ENCODE results near the gene AKR1D1.
"Not testable (repeated sequence)": the region's sequence is repeated elsewhere in the genome, so short reads cannot be mapped to it uniquely, and the experiment has no call there.

Gene AKR1D1

DNA sequence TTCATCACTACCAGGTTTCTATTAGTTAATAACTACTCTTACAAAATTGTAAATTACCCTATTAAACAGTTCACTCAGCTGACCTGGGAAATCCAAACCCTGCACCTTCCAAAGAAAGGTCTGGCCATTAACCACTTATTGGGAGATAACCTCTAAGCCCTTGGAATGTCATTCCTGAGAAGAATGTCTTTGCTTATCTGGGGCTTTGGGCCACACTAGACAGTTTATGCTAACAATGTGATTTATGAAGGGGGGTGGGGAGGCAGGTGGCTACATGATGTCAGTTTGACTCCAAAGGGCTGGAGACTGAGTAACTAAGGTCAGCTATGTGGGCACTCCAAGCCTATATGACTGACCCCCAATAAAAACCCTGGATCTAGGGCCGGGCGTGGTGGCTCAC lies 50.7 kb downstream of the AKR1D1 start:
- H3K4me2 ChIP-seq (ENCODE audit: low read length): no peak overlapping the region

GRCh38 chr7:138127996-138128395 lies 51.7 kb downstream of the AKR1D1 start:
- Histone ChIP-seq H3K4me2 (ENCODE audit: low read length) (no peak overlapping the region), H3K9me3 (replicated peaks; ENCODE audit: low read length) (no peaks in the 10 kb centered on the region), H3K4me3 (ENCODE audit: low read length) (no peak overlapping the region), H3K36me3 (ENCODE audit: insufficient read depth, low read length) (no peaks in the 10 kb centered on the region), H3K27me3 (ENCODE audit: control insufficient read depth, insufficient read depth, low read length) (no peaks in the 10 kb centered on the region), H3K4me1 (ENCODE audit: control insufficient read depth, insufficient read depth, low read length) (peaks cover 12% of the 10 kb centered on the region), H3K9ac (ENCODE audit: low read depth, low read length) (no peak overlapping the region)

More for the DNA sequence above, 50.7 kb downstream of the AKR1D1 start:
- peaks cover 12% of the 10 kb centered on the region for H3K4me1 ChIP-seq (ENCODE audit: control insufficient read depth, insufficient read depth, low read length)
- no peaks in the 10 kb centered on the region for H3K9me3 ChIP-seq (replicated peaks; ENCODE audit: low read length)
- no peaks in the 10 kb centered on the region for H3K36me3 ChIP-seq (ENCODE audit: insufficient read depth, low read length)
- no peaks in the 10 kb centered on the region for H3K27me3 ChIP-seq (ENCODE audit: control insufficient read depth, insufficient read depth, low read length)
- no peak overlapping the region for H3K4me3 ChIP-seq (ENCODE audit: low read length)
- H3K9ac ChIP-seq (ENCODE audit: low read depth, low read length): no peak overlapping the region

- Histone ChIP-seq H3K4me3 (ENCODE audit: low read length) (no peak overlapping the region), H3K9me3 (replicated peaks; ENCODE audit: low read length) (no peaks in the 10 kb centered on the region), H3K4me1 (ENCODE audit: control insufficient read depth, insufficient read depth, low read length) (peaks cover 12% of the 10 kb centered on the region), H3K9ac (ENCODE audit: low read depth, low read length) (no peak overlapping the region), H3K36me3 (ENCODE audit: insufficient read depth, low read length) (no peaks in the 10 kb centered on the region), H3K4me2 (ENCODE audit: low read length) (no peak overlapping the region), H3K27me3 (ENCODE audit: control insufficient read depth, insufficient read depth, low read length) (no peaks in the 10 kb centered on the region)
These were observed 53.4 kb downstream of the AKR1D1 start for GRCh38 chr7:138129551-138130165.

DNA sequence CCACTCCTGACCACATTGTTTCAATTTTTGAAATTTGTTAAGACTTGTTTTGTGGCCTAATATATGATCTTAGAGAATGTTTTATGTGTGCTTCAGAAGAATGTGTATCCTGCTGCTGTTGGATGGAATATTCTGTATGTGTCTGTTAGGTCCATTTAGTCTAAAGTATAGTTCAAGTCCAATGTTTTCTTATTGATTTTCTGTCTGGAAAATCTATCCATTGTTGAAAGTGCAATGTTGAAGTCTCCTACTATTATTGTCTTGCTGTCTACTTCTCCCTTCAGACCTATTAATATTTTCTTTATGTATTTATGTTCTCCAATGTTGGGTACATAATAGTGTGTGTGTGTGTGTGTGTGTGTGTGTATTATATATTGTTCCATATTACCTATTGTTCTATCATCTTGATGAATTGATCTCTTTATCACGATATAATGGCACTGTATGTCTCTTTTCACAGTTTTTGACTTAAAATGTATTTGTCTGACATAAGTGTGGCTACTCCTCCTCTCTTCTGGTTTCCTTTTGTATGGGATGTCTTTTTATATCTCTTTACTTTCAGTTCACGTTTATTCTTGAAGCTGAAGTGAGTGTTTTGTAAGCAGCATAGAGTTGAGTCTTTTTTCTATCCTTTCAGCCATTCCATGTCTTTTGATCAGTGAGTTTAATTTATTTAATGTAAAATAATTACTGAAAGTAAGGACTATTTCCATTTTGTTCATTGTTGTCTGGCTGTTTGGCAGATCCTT lies 61.3 kb downstream of the AKR1D1 start:
- Histone ChIP-seq H3K9me3 (replicated peaks; ENCODE audit: low read length) (no peaks in the 10 kb centered on the region), H3K36me3 (ENCODE audit: insufficient read depth, low read length) (no peaks in the 10 kb centered on the region), H3K4me2 (ENCODE audit: low read length) (no peak overlapping the region), H3K9ac (ENCODE audit: low read depth, low read length) (no peak overlapping the region), H3K4me3 (ENCODE audit: low read length) (no peak overlapping the region), H3K27me3 (ENCODE audit: control insufficient read depth, insufficient read depth, low read length) (no peaks in the 10 kb centered on the region), H3K4me1 (ENCODE audit: control insufficient read depth, insufficient read depth, low read length) (no peaks in the 10 kb centered on the region)

DNA sequence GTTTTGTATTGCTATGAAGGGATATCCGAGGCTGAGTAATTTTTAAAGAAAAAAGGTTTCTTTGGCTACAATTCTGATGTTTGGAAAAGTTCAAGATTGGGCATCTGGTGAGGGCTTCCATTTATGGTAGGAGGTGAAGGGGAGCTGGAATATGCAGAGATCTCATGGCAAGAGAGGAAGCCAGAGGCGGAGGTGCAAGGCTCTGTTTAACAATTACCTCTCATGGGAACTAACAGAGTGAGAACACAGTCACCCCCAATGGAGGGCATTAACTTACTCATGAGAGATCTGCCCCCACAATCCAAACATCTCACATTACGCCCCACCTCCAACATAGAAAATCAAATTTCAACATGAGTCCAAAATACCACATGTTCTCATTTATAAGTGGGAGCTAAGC lies 62.0 kb downstream of the AKR1D1 start:
- no peaks in the 10 kb centered on the region for H3K27me3 ChIP-seq (ENCODE audit: control insufficient read depth, insufficient read depth, low read length)
- H3K4me2 ChIP-seq (ENCODE audit: low read length): no peak overlapping the region
- no peaks in the 10 kb centered on the region for H3K4me1 ChIP-seq (ENCODE audit: control insufficient read depth, insufficient read depth, low read length)
- H3K9ac ChIP-seq (ENCODE audit: low read depth, low read length): no peak overlapping the region
- H3K36me3 ChIP-seq (ENCODE audit: insufficient read depth, low read length): no peaks in the 10 kb centered on the region
- no peak overlapping the region for H3K4me3 ChIP-seq (ENCODE audit: low read length)
- H3K9me3 ChIP-seq (replicated peaks; ENCODE audit: low read length): no peaks in the 10 kb centered on the region

- Histone ChIP-seq H3K27me3 (ENCODE audit: control insufficient read depth, insufficient read depth, low read length) (no peaks in the 10 kb centered on the region), H3K9ac (ENCODE audit: low read depth, low read length) (no peak overlapping the region), H3K9me3 (replicated peaks; ENCODE audit: low read length) (no peaks in the 10 kb centered on the region), H3K4me3 (ENCODE audit: low read length) (no peak overlapping the region), H3K36me3 (ENCODE audit: insufficient read depth, low read length) (no peaks in the 10 kb centered on the region), H3K4me2 (ENCODE audit: low read length) (no peak overlapping the region), H3K4me1 (ENCODE audit: control insufficient read depth, insufficient read depth, low read length) (no peaks in the 10 kb centered on the region)
These were observed 66.4 kb downstream of the AKR1D1 start for GRCh38 chr7:138142583-138143201.

DNA sequence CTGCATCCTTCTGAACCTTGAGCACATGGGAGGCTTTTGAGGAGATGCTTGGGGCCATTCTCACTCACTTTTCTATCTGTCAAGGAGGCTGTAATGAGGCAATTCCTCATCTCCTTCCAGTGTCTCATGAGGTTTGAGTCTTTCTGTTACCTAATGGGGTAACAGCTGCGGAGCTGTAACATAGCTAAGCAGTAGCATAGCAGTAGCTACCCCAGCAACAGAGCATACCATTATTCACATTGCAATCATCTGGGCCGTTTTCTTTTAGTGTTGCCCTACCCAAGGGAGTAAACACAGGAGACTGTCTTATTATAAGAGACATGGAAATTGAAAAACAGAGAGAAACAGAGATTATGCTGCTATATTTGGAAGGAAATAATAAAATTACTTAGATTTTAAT lies 68.7 kb downstream of the AKR1D1 start:
- Histone ChIP-seq H3K27me3 (ENCODE audit: control insufficient read depth, insufficient read depth, low read length) (no peaks in the 10 kb centered on the region), H3K4me2 (ENCODE audit: low read length) (no peak overlapping the region)

DNA sequence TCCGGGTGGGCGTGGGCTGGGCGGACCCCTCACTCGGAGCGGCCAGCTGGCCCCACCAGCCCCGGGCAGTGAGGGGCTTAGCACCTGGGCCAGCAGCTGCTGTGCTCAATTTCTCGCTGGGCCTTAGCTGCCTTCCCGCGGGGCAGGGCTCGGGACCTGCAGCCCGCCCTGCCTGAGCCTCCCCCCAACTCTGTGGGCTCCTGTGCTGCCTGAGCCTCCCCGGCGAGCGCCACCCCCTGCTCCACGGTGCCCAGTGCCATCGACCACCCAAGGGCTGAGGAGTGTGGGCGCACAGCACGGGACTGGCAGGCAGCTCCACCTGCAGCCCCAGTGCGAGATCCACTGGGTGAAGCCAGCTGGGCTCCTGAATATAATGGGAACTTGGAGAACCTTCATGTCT lies 70.0 kb downstream of the AKR1D1 start:
- not testable (repeated sequence) for H3K27me3 ChIP-seq (ENCODE audit: control insufficient read depth, insufficient read depth, low read length); H3K4me3 ChIP-seq (ENCODE audit: low read length); H3K4me2 ChIP-seq (ENCODE audit: low read length); H3K36me3 ChIP-seq (ENCODE audit: insufficient read depth, low read length); H3K9ac ChIP-seq (ENCODE audit: low read depth, low read length); H3K9me3 ChIP-seq (replicated peaks; ENCODE audit: low read length); H3K4me1 ChIP-seq (ENCODE audit: control insufficient read depth, insufficient read depth, low read length)

More for the DNA sequence above, 68.7 kb downstream of the AKR1D1 start:
- no peaks in the 10 kb centered on the region for H3K9me3 ChIP-seq (replicated peaks; ENCODE audit: low read length)
- H3K4me3 ChIP-seq (ENCODE audit: low read length): no peak overlapping the region
- no peak overlapping the region for H3K9ac ChIP-seq (ENCODE audit: low read depth, low read length)
- no peaks in the 10 kb centered on the region for H3K36me3 ChIP-seq (ENCODE audit: insufficient read depth, low read length)
- no peaks in the 10 kb centered on the region for H3K4me1 ChIP-seq (ENCODE audit: control insufficient read depth, insufficient read depth, low read length)

DNA sequence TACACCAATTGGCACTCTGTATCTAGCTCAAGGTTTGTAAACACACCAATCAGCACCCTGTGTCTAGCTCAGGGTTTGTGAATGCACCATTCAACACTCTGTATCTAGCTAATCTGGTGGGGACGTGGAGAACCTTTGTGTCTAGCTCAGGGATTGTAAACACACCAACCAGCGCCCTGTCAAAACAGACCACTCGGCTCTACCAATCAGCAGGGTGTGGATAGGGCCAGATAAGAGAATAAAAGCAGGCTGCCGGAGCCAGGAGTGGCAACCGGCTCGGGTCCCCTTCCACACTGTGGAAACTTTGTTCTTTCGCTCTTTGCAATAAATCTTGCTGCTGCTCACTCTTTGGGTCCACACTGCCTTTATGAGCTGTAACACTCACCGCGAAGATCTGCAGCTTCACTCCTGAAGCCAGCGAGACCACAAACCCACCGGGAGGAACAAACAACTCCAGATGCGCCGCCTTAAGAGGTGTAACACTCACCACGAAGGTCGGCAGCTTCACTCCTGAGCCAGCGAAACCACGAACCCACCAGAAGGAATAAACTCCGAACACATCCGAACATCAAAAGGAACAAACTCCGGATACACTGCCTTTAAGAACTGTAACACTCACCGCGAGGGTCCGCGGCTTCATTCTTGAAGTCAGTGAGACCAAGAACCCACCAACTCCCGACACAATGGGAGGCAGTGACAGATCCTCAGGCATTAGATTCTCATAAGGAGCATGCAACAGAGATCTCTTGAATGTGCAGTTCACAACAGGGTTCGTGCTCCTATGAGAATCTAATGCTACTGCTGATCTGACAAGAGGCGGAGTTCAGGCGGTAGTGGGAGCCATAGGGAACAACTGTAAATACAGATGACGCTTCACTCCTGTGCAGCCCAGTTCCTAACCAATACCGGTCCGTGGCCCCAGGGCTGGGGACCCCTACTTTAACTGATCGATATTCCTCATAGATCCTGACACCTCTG lies 70.8 kb downstream of the AKR1D1 start:
- H3K4me2 ChIP-seq (ENCODE audit: low read length); H3K4me1 ChIP-seq (ENCODE audit: control insufficient read depth, insufficient read depth, low read length); H3K9ac ChIP-seq (ENCODE audit: low read depth, low read length); H3K4me3 ChIP-seq (ENCODE audit: low read length); H3K9me3 ChIP-seq (replicated peaks; ENCODE audit: low read length); H3K27me3 ChIP-seq (ENCODE audit: control insufficient read depth, insufficient read depth, low read length); H3K36me3 ChIP-seq (ENCODE audit: insufficient read depth, low read length): not testable (repeated sequence)

DNA sequence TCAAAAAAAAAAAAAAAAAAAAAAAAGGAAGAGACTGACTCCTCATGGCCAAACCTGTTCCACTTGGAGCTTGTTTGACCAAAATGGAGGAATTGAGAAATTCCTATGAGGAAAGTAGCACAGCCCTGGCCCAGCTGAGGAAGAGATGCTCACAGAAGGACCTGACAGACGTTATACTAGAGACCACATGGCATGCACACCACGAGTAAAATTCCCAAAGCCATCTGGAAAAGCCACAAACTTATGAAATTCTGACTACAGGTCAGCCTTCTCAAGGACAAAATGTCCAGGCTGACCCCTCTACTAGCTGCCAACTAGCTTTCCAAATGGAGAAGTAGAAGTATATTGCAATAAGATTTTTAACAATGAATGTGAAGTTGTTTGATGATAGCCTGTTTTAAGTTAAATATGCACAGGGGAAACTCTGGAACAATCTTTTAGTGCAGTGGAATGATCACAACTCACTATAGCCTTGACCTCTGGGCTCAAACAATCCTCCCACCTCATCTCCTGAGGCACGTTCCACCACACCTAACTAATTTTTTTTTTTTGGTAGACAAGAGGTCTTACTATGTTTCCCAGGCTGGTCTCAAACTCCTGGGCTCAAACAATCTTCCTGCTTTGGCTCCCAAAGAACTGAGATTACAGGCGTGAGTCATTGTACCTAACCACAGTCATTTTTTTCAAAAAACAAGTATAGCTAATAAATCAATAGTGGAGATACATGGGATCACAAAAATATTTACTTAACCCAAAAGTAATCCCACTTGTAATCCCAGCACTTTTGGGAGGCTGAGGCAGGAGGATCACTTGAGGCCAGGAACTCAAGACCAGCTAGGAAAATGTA lies 75.7 kb downstream of the AKR1D1 start:
- Histone ChIP-seq H3K9me3 (replicated peaks; ENCODE audit: low read length) (no peaks in the 10 kb centered on the region), H3K4me1 (ENCODE audit: control insufficient read depth, insufficient read depth, low read length) (no peaks in the 10 kb centered on the region), H3K4me2 (ENCODE audit: low read length) (no peak overlapping the region), H3K4me3 (ENCODE audit: low read length) (no peak overlapping the region), H3K36me3 (ENCODE audit: insufficient read depth, low read length) (no peaks in the 10 kb centered on the region), H3K27me3 (ENCODE audit: control insufficient read depth, insufficient read depth, low read length) (no peaks in the 10 kb centered on the region), H3K9ac (ENCODE audit: low read depth, low read length) (no peak overlapping the region)
